Endothelial cell of umbilical vein (primary cell): ENCODE results near the gene LPAR1.

Source experiments
- EZH2 ChIP-seq: IDR thresholded peaks from 2 replicates; pipeline ENCODE4 v1.6.1; 2012; ENCODE audit warnings: borderline replicate concordance, low read depth, mild to moderate bottlenecking, moderate library complexity, low read length, inconsistent platforms; ENCODE audit not compliant: severe bottlenecking
- FOS ChIP-seq: IDR thresholded peaks from 2 replicates; pipeline ENCODE4 v1.6.1; 2011; ENCODE audit warnings: mild to moderate bottlenecking, low read length, moderate library complexity, borderline replicate concordance; ENCODE audit not compliant: insufficient read depth
- JUN ChIP-seq: IDR thresholded peaks from 2 replicates; pipeline ENCODE4 v1.6.1; 2011; ENCODE audit warnings: borderline replicate concordance, low read depth; ENCODE audit not compliant: insufficient read length, insufficient read depth
- POLR2A ChIP-seq: IDR thresholded peaks from 2 replicates; pipeline ENCODE4 v1.6.1; 2012; ENCODE audit warnings: low read depth, mild to moderate bottlenecking, control low read depth, low read length
- POLR2AphosphoS5 ChIP-seq: IDR thresholded peaks from 2 replicates; pipeline ENCODE4 v1.6.1; 2012; ENCODE audit warnings: low read depth, mild to moderate bottlenecking, control low read depth, low read length, moderate library complexity; ENCODE audit not compliant: insufficient read depth
- TF ChIP-seq, protein P1 (sequence below), 2 donors: IDR thresholded peaks; 1 replicate in 1 of 2; 2 replicates in 1 of 2; pipeline ENCODE4 v1.5.1; 2011; ENCODE audit warnings: low read length in 2 of 2, mild to moderate bottlenecking in 2 of 2, moderate library complexity in 2 of 2, control low read depth in 1 of 2, inconsistent platforms in 1 of 2, low read depth in 1 of 2; ENCODE audit not compliant: insufficient read depth in 1 of 2; ENCODE audit errors: extremely low read depth in 1 of 2

DNA sequence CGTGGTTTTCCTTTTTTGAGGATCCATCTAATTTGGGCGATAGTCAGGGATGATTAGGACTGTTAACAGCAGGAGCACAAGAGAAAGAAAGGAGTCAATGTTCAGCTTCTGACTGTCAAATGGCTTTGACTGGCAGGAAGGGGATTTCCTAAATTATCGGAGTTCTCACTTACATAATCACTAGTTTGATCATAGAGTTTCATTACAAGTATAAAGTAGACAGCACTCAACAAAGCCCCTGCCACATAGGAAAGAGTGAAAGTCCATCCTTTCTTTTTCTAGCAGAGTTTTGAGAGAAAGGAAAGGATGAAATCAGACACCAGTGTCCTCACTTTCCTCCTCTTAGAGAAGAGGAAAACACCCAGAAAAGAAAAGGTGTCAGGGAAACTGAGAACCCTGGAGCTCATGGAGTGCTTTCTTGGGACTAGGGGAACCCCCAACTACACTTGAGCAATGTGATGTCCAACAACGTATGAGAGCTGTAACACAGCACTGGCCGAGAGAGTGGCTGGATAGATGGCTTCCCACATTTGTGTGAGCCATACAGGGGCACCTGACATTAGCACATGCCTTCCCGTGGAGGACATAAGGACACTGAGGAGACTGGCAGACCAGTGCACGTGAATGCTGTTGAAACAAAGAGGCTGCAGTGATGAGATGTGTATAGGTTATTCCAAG, 26.0 kb upstream of the LPAR1 start:
- TF ChIP-seq, protein P1, sequence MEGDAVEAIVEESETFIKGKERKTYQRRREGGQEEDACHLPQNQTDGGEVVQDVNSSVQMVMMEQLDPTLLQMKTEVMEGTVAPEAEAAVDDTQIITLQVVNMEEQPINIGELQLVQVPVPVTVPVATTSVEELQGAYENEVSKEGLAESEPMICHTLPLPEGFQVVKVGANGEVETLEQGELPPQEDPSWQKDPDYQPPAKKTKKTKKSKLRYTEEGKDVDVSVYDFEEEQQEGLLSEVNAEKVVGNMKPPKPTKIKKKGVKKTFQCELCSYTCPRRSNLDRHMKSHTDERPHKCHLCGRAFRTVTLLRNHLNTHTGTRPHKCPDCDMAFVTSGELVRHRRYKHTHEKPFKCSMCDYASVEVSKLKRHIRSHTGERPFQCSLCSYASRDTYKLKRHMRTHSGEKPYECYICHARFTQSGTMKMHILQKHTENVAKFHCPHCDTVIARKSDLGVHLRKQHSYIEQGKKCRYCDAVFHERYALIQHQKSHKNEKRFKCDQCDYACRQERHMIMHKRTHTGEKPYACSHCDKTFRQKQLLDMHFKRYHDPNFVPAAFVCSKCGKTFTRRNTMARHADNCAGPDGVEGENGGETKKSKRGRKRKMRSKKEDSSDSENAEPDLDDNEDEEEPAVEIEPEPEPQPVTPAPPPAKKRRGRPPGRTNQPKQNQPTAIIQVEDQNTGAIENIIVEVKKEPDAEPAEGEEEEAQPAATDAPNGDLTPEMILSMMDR (IDR thresholded peaks at IDR 0.05; ENCODE audit: extremely low read depth in 1 of 2, insufficient read depth in 1 of 2, low read depth in 1 of 2, low read length in 2 of 2): no peak
- no peak for TF ChIP-seq POLR2A
- no peak for TF ChIP-seq POLR2AphosphoS5
- no peak for TF ChIP-seq JUN
- no peak for TF ChIP-seq EZH2
- TF ChIP-seq FOS: no peak
